Nephron (organoid): ENCODE measurements around the gene TNKS2.
A peak's percentile ranks its signal among the peaks of the same experiment; 100 is the strongest.
"Not testable (repeated sequence)": the region's sequence is repeated elsewhere in the genome, so short reads cannot be mapped to it uniquely, and the experiment has no call there.

Experiments
- H3K27ac Mint-ChIP-seq, 3 experiments: 2 replicates each; pipeline ENCODE4 v1.8.0; 2020; ENCODE audit warnings: mixed read lengths in 3 of 3, mild to moderate bottlenecking in 2 of 3, moderate library complexity in 1 of 3
- H3K27me3 Mint-ChIP-seq: 2 replicates; pipeline ENCODE4 v1.8.0; 2021; ENCODE audit warnings: low read depth, mild to moderate bottlenecking, moderate library complexity, mixed read lengths
- H3K36me3 Mint-ChIP-seq: 2 replicates; pipeline ENCODE4 v1.8.0; 2020; ENCODE audit warnings: low read depth, mixed read lengths
- H3K4me1 Mint-ChIP-seq: 2 replicates; pipeline ENCODE4 v1.8.0; 2020; ENCODE audit warnings: mixed read lengths
- H3K4me3 Mint-ChIP-seq, 3 experiments: 2 replicates each; pipeline ENCODE4 v1.8.0; 2020; ENCODE audit warnings: mild to moderate bottlenecking in 3 of 3, mixed read lengths in 3 of 3, moderate library complexity in 2 of 3
- H3K9me3 Mint-ChIP-seq: 2 replicates; pipeline ENCODE4 v1.8.0; 2020; ENCODE audit warnings: mixed read lengths
- CTCF ChIP-seq, 3 experiments: fragments of 200-600 bp; sonication (generic); IDR thresholded peaks; one replicate each; pipeline ENCODE4 v1.5.0; 2021; ENCODE audit warnings: antibody characterized with exemption in 3 of 3; ENCODE audit not compliant: unreplicated experiment in 3 of 3

Gene TNKS2

GRCh38 chr10:91887272-91888076 lies 89.2 kb downstream of the TNKS2 start:
- no peak for TF ChIP-seq CTCF (IDR thresholded peaks at IDR 0.05; ENCODE audit: unreplicated experiment in 3 of 3)
- no peaks in the 10 kb centered on the region for H3K27me3 Mint-ChIP-seq
- H3K4me1 Mint-ChIP-seq: peaks cover 47% of the 10 kb centered on the region
- H3K27ac Mint-ChIP-seq: peak overlapping the region; percentile 93 to 98 (median 94)
- no peaks in the 10 kb centered on the region for H3K36me3 Mint-ChIP-seq
- H3K9me3 Mint-ChIP-seq: no peaks in the 10 kb centered on the region
- peak overlapping the region; percentile 85 to 93 (median 90) for H3K4me3 Mint-ChIP-seq

GRCh38 chr10:91891125-91892001 lies 93.1 kb downstream of the TNKS2 start:
- TF ChIP-seq CTCF (IDR thresholded peaks at IDR 0.05; ENCODE audit: unreplicated experiment in 3 of 3): no peak
- Mint-ChIP-seq H3K9me3 (no peaks in the 10 kb centered on the region), H3K4me1 (peaks cover 18% of the 10 kb centered on the region), H3K4me3 (no peak overlapping the region), H3K27ac (no peak overlapping the region), H3K27me3 (no peaks in the 10 kb centered on the region), H3K36me3 (no peaks in the 10 kb centered on the region)

- Mint-ChIP-seq H3K4me3 (no peak overlapping the region), H3K36me3 (no peaks in the 10 kb centered on the region), H3K27me3 (no peaks in the 10 kb centered on the region), H3K4me1 (peaks cover 5% of the 10 kb centered on the region), H3K9me3 (no peaks in the 10 kb centered on the region), H3K27ac (no peak overlapping the region)
- TF ChIP-seq CTCF (IDR thresholded peaks at IDR 0.05; ENCODE audit: unreplicated experiment in 3 of 3): no peak
Measured at GRCh38 chr10:91893051-91893450, 94.8 kb downstream of the TNKS2 start.

- H3K27me3 Mint-ChIP-seq, H3K4me1 Mint-ChIP-seq, H3K36me3 Mint-ChIP-seq, H3K4me3 Mint-ChIP-seq, H3K9me3 Mint-ChIP-seq, H3K27ac Mint-ChIP-seq: not testable (repeated sequence)
Measured at GRCh38 chr10:91894261-91894685, 96.0 kb downstream of the TNKS2 start.

GRCh38 chr10:91896212-91896756 lies 98.1 kb downstream of the TNKS2 start:
- Mint-ChIP-seq H3K27ac (no peak overlapping the region), H3K36me3 (no peaks in the 10 kb centered on the region), H3K4me1 (no peaks in the 10 kb centered on the region), H3K27me3 (no peaks in the 10 kb centered on the region), H3K4me3 (no peak overlapping the region), H3K9me3 (no peaks in the 10 kb centered on the region)
- no peak for TF ChIP-seq CTCF (IDR thresholded peaks at IDR 0.05; ENCODE audit: unreplicated experiment in 3 of 3)

GRCh38 chr10:91897421-91897820 lies 99.2 kb downstream of the TNKS2 start:
- H3K27me3 Mint-ChIP-seq: no peaks in the 10 kb centered on the region
- no peak overlapping the region for H3K4me3 Mint-ChIP-seq
- TF ChIP-seq CTCF (IDR thresholded peaks at IDR 0.05; ENCODE audit: unreplicated experiment in 3 of 3): no peak
- no peaks in the 10 kb centered on the region for H3K9me3 Mint-ChIP-seq
- no peaks in the 10 kb centered on the region for H3K36me3 Mint-ChIP-seq
- no peak overlapping the region for H3K27ac Mint-ChIP-seq
- no peaks in the 10 kb centered on the region for H3K4me1 Mint-ChIP-seq
